GM21737 (cell line): Measurements from ENCODE around the gene ZNF732.
"Not testable (repeated sequence)": the region's sequence is repeated elsewhere in the genome, so short reads cannot be mapped to it uniquely, and the experiment has no call there.

Source experiments
- ATAC-seq: cut with Tn5 transposase; IDR thresholded peaks from one replicate; pipeline ENCODE4 v1.9.1; 2021; ENCODE audit warnings: mild to moderate bottlenecking, moderate library complexity; ENCODE audit not compliant: unreplicated experiment

The ZNF732 gene

DNA sequence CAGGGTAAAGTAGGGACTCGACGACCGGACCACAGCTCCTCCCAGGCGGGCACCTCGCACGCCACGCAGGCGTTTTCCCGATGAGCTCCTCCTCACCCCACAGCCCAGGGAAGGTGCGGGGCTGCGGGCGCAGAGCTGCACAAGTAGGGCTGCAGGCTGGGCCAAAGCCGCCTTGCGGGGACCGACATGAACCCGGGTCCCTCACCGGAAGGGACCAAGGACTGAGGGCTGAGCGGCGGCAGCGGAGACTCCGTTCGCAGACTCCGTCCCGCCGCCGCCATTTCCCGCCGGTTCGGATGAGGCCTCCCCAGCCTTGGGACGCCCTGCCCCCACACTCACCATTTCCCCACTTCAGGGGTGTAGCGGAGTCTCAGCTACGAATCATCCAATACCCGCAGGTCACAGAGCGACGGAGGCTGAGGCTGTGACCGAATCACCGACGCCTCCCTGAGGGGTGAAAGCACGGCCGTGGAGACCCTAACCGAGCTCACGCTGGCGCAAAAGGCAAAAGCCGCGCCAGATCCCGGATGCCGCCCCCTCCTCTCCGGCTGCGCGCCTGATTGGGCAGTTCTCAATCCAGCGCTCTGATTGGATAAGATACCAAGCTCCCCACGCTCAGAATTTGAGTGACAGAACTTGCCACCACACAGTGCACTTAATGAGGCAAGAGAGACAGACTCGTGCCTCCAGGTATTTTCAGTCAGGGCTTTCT, at the start of gene ZNF732:
Gene ZNF732 (minus strand): TSS at position 506 of the 712 bp plus-strand sequence. CDS start 164 bp downstream, at position 342.
- no peak for ATAC-seq

- ATAC-seq: no peak
These were observed 34.7 kb upstream of the ZNF732 start for GRCh38 chr4:340011-340410.

- no peak for ATAC-seq
These were observed 33.5 kb upstream of the ZNF732 start for GRCh38 chr4:338759-339097.

DNA sequence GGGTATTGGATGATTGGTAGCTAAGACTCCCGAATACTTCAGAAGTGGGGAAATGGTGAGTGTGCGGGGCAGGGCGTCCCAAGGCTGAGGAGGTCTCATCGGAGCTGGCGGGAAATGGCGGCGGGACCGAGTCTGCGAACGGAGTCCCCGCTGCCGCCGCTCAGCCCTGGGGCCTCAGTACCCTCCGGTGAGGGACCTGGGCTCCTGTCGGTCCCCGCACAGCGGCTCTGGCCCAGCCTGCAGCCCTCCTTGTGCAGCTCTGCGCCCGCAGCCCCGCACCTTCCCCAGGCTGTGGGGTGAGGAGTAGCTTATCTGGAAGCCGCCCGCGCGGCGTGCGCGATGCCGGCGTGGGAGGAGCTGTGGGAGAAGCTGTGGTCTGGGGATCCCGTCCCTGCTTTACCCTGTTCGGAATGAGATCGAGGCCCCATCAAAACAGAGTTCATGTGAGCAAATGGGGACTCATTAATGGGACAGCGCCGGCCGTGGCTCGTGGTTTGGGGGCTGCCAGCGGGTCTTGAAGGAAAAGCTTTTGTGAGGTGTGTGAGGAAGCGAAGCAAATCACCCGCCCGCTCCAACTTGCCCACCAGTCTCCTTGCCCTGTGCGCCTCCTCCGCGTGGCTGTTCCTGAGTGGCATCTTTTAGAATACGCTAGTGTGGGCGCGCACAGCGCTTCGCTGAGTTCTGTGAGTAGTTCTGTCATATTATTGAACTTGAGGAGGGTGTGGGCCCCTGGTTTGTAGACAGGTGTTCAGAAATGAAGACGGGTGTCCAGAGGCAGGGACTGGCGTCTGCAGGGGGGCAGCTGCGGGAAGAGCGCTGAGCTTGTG, 32.9 kb upstream of the ZNF732 start:
- ATAC-seq: peak; percentile 20

DNA sequence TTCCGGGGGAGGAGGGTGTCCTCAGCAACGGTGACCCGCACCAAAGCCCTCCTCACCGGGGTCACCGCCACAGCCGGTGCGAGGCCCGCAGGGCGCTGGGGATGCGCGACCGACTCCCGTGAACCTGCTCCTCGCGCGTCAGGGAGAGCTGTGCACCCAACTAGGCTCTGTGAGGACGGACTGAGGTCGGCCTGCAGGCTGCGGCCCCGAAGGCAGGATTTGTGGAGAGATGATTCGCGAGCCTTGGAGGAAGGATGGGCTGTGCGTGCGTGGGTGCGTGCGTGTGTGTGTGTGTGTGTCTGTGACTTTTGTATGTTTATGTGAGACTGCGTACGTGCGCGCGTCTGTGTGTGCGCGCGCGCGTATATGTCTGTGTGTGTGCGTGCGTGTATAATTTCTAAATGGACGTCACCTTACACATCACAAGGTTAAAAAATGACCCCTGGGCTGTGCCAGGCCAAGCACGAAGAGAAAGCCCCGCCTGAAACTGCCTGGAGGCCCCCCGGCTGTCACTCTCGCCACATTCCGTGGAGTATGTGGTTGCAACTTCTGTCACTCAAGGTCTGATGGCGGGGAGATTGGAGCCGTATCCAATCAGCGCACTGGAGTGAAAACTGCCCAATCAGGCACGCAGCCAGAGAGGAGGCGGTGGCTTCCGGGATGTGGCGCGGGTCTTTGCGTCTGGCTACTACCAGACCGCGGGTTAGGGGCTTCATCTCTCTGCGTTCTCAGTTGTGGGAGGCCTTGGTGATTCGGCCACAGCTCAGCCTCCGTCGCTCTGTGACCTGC, 32.1 kb upstream of the ZNF732 start, which contains the start of gene ZNF141:
Gene ZNF141 (plus strand): TSS at position 672 of the 789 bp plus-strand sequence. CDS start 170 bp downstream, outside the sequence.
- ATAC-seq: peak; percentile 93

DNA sequence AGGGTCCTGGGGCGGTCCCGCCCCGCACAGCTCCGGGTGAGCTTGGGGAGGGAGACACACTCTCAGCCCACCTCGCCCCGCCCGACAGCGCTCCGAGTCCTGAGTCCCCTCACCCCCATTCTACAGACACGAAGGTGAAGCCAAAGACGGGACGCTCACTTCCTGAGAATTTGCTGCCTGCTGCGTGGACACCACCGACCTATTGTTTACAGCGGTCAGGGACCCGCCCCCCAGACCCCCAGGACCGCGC, 31.5 kb upstream of the ZNF732 start:
- no peak for ATAC-seq

- ATAC-seq: peak; percentile 7
These were observed 31.0 kb upstream of the ZNF732 start for GRCh38 chr4:336099-336892.

GRCh38 chr4:335515-335914, 30.2 kb upstream of the ZNF732 start:
- ATAC-seq: no peak

DNA sequence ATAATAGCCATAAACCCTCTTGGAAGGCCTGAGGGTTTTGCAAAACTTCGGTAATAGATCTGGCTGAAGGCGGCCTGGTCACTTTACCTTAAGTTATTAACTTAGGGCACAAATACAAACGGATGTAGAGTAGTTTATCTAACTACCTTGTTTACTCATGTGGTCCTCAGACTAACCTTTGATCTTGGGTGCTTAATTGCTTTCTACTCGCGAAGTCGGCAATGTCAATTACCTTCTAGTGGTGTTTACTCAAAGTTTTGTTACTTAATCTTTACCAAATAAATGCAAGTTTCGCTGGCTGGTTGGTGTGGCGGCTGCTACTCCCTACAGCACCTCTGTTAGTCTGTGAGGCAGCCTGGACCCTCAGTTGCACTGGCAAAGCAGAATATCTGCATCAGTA, 23.5 kb upstream of the ZNF732 start:
- no peak for ATAC-seq

GRCh38 chr4:314296-314903, 9.1 kb upstream of the ZNF732 start:
- ATAC-seq: no peak

DNA sequence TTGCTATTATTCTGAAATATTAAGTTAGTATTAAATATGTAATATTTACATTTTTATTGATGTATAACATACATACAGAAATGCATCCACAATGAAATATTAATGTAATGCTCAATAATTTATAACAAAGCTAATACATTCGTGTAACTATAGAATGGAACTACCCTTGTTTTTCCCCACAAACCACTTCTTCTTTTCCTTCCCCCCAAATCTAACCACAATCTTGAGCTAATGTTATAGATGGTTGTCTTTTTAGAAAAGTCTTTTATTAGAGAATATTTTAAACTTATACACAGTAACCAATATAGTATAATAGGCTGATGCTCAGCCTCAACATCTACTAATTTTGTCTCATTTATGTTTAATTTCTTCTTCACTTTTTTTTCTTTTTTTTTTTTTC, 4.5 kb upstream of the ZNF732 start:
- no peak for ATAC-seq

DNA sequence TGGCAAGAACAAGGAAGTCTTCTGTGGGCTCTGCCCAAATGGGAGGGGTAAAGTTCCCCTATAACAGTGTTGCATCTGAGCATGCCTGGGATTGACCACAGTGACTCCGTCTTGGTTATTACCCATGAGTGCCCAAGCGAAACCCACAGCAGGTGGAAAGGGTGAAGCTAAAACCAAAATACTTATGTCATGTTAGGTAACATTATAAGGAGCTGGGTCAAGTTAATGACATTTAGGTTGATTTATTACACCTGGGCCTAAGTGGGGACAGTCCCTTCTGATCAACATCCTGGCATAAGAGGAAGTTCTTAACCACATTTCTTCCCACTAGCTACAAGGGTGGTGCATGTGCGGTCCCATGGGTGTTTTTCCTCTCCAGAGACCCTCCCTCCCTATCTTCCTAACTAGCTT, 1.3 kb upstream of the ZNF732 start:
- ATAC-seq: peak; percentile 80

GRCh38 chr4:304516-304915, 758 bp downstream of the ZNF732 start:
- not testable (repeated sequence) for ATAC-seq

DNA sequence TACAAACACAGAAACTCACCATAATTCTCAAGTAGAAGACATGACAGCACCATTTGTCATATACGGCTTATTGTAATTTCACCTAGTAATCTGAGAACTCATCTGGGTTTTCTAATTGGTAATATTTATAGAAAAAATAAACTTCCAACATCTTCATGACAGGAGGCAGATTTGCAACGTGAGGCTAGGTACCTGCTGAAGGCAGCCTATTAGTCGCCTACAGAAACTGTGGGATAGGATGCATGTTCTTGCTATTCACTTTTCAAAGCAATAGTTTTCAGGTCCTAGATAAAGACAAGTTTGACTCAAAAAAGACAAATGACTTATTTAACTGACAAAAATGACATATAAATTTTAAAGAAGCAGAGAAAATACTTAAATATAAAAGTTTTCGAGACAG, 2.9 kb downstream of the ZNF732 start:
- no peak for ATAC-seq

DNA sequence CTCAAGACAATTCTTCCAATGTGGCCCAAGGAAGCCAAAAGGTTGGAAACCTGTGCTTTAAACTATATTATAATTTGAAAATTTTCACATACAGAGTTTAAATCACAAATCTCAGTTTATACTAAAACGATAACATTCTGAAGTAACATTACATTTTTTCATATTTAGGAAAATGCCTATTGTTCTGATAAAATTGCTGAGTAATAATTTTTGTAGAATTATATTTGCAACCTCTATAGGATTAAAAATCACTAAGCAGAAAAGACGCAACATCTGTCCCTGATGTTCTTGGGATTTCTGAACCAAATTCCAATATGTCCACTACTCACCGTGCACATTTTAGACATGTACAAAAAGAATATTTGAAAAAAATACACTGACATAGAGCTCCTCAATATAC, 10.5 kb downstream of the ZNF732 start:
- ATAC-seq: no peak

- ATAC-seq: no peak
These were observed 16.4 kb downstream of the ZNF732 start for GRCh38 chr4:288891-289290.

DNA sequence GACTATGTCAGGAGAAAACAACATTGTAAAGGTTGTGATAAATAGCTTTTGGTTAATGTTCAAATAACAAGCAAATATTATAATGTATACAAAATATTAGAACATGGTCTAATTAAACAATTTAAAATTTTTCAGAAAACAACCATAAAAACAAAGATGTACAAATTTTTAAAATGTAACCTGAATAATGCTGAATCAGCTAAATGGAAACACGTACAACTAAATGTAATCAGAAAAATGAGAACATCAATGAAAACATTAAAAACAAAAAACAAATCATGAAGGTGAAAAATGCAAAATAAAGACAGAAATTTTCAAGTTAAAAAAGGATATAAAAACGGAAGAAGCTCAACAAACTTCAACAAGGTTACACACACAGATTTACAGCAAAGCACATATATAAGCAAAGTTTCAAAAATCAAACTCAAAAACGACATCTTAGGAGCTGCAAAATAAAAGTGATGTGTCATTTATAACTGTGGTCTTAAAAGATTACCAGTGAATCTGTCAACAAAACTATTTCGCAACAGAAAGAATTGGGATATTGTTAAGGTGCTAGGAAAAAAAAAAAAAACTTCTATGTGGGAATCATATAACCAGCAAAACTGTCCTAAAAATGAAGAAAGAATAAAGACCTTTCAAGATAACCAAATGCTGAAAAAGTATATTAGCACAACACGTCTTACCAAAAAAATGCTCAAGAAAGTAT, 31.8 kb downstream of the ZNF732 start:
- ATAC-seq: no peak

DNA sequence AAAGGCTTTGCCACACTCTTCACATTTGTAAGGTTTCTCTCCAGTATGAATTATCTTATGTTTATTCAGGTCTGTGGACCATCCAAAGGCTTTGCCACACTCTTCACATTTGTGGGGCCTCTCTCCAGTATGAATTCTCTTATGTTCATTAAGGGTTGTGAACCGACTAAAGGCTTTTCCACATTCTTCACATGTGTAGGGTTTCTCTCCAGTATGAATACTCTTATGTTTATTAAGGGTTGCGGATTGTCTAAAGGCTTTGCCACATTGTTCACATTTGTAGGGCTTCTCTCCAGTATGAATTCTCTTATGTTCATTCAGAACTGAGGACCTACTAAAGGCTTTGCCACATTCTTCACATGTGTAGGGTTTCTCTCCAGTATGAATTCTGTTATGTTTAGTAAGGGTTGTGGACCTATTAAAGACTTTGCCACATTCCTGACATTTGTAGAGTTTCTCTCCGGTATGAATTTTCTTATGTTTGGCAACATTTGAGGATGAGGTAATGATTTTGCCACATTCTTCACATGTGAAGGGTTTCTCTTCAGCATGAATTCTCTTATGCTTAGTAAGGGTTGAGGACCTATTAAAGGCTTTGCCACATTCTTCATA, 33.7 kb downstream of the ZNF732 start:
- no peak for ATAC-seq

DNA sequence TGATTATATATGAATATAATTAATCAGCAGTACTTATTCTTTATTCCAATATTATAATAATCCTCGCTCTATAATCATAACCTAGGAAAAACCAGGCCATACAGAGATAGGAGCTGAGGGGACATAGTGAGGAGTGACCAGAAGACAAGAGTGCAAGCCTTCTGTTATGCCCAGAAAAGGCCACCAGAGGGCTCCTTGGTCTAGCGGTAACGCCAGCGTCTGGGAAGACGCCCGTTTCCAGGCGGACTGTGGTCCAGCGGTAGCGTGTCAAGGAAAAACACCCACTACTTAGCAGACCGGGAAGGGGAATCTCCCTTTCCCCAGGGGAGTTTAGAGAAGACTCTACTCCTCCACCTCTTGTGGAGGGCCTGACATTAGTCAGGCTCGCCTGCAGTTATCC, 46.0 kb downstream of the ZNF732 start:
- ATAC-seq: not testable (repeated sequence)
